ENCODE measurements around the gene CACHD1.

Gene CACHD1

GRCh38 chr1:64523413-64524337 is 53.7 kb downstream of the CACHD1 start:
- no peaks in the 10 kb centered on the region for H3K27me3 ChIP-seq (ENCODE audit: low read length)
- no peak overlapping the region for H3K9ac ChIP-seq (ENCODE audit: low read length)
- TF ChIP-seq EZH2phosphoT487 (conservative IDR thresholded peaks at IDR 0.05; ENCODE audit: low read length) (no peak), CTCF (IDR thresholded peaks at IDR 0.05; ENCODE audit: insufficient read depth, low read length, poor library complexity, severe bottlenecking) (no peak)
- no peak overlapping the region for H3K4me2 ChIP-seq (ENCODE audit: low read depth, low read length, poor library complexity, severe bottlenecking)
- no peaks in the 10 kb centered on the region for H3K79me2 ChIP-seq (ENCODE audit: insufficient read depth, low read length)
- no peaks in the 10 kb centered on the region for H3K36me3 ChIP-seq (ENCODE audit: low read length)
- H3K9me2 ChIP-seq (replicated peaks; ENCODE audit: insufficient read depth, low read length), result no peaks in the 10 kb centered on the region
- H3K9me3 ChIP-seq (ENCODE audit: insufficient read depth, low read length), result no peaks in the 10 kb centered on the region
- H2AFZ ChIP-seq (ENCODE audit: low read depth, low read length, severe bottlenecking), result no peak overlapping the region
- H3K4me3 ChIP-seq (ENCODE audit: insufficient read depth, low read length, poor library complexity, severe bottlenecking), result no peak overlapping the region
- H3K27ac ChIP-seq (ENCODE audit: low read depth, low read length), result no peak overlapping the region
- H3F3A ChIP-seq (ENCODE audit: insufficient read depth), result no peaks in the 10 kb centered on the region
- no peaks in the 10 kb centered on the region for H4K20me1 ChIP-seq (ENCODE audit: low read depth, low read length)

GRCh38 chr1:64524614-64525013 is 54.7 kb downstream of the CACHD1 start:
- Histone ChIP-seq H3F3A (ENCODE audit: insufficient read depth) (no peaks in the 10 kb centered on the region), H2AFZ (ENCODE audit: low read depth, low read length, severe bottlenecking) (no peak overlapping the region), H3K36me3 (ENCODE audit: low read length) (no peaks in the 10 kb centered on the region), H3K9me2 (replicated peaks; ENCODE audit: insufficient read depth, low read length) (no peaks in the 10 kb centered on the region), H3K27ac (ENCODE audit: low read depth, low read length) (no peak overlapping the region), H3K4me3 (ENCODE audit: insufficient read depth, low read length, poor library complexity, severe bottlenecking) (no peak overlapping the region), H3K9me3 (ENCODE audit: insufficient read depth, low read length) (no peaks in the 10 kb centered on the region), H4K20me1 (ENCODE audit: low read depth, low read length) (no peaks in the 10 kb centered on the region), H3K4me2 (ENCODE audit: low read depth, low read length, poor library complexity, severe bottlenecking) (no peak overlapping the region), H3K27me3 (ENCODE audit: low read length) (no peaks in the 10 kb centered on the region), H3K9ac (ENCODE audit: low read length) (no peak overlapping the region), H3K79me2 (ENCODE audit: insufficient read depth, low read length) (no peaks in the 10 kb centered on the region)
- no peak for TF ChIP-seq EZH2phosphoT487 (conservative IDR thresholded peaks at IDR 0.05; ENCODE audit: low read length)
- no peak for TF ChIP-seq CTCF (IDR thresholded peaks at IDR 0.05; ENCODE audit: insufficient read depth, low read length, poor library complexity, severe bottlenecking)

- no peak for TF ChIP-seq EZH2phosphoT487 (conservative IDR thresholded peaks at IDR 0.05; ENCODE audit: low read length)
- no peak for TF ChIP-seq CTCF (IDR thresholded peaks at IDR 0.05; ENCODE audit: insufficient read depth, low read length, poor library complexity, severe bottlenecking)
- H3K4me2 ChIP-seq (ENCODE audit: low read depth, low read length, poor library complexity, severe bottlenecking), result no peak overlapping the region
- H3K9ac ChIP-seq (ENCODE audit: low read length), result no peak overlapping the region
- no peak overlapping the region for H3K4me3 ChIP-seq (ENCODE audit: insufficient read depth, low read length, poor library complexity, severe bottlenecking)
- no peaks in the 10 kb centered on the region for H3K79me2 ChIP-seq (ENCODE audit: insufficient read depth, low read length)
- H4K20me1 ChIP-seq (ENCODE audit: low read depth, low read length), result no peaks in the 10 kb centered on the region
- H3K9me2 ChIP-seq (replicated peaks; ENCODE audit: insufficient read depth, low read length), result no peaks in the 10 kb centered on the region
- H2AFZ ChIP-seq (ENCODE audit: low read depth, low read length, severe bottlenecking), result no peak overlapping the region
- H3K36me3 ChIP-seq (ENCODE audit: low read length), result no peaks in the 10 kb centered on the region
- H3K27me3 ChIP-seq (ENCODE audit: low read length), result no peaks in the 10 kb centered on the region
- no peaks in the 10 kb centered on the region for H3K9me3 ChIP-seq (ENCODE audit: insufficient read depth, low read length)
- no peaks in the 10 kb centered on the region for H3F3A ChIP-seq (ENCODE audit: insufficient read depth)
- H3K27ac ChIP-seq (ENCODE audit: low read depth, low read length), result no peak overlapping the region
Measured at GRCh38 chr1:64525116-64525686, 55.3 kb downstream of the CACHD1 start.

Measured in SU-DHL-6 (cell line).